ENCODE results near the gene PRKD2.

DNA sequence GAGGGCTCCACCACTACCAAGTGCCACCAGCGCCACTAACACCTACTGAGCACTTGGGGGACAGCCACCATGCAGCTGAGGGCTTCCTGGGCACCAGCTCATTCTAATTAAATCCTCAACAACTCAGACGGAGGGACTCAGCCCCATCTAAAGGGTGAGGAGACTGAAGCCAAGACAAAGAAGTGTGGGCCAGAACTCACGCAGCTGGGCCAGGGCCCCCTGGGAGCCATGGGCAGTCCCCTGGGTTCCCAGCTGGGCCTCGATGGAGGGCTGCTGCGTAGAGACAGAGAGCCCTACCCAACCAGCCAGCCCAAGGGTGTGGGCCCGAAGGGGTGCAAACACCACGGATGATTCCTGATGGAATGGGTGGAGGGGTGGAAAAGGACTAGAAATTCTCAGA, 12.8 kb upstream of the PRKD2 start:
- TF ChIP-seq GATA2 (IDR thresholded peaks at IDR 0.05; ENCODE audit: low read depth, low read length) (no peak), GATA3 (IDR thresholded peaks at IDR 0.05; ENCODE audit: low read depth, low read length) (no peak)
